ENCODE data around the gene CEP43. TPM values are rescaled to one million over a fixed set of nuclear protein-coding genes. Genes with fewer than 3 reads are reported as not detected.
A peak's percentile ranks its signal among the peaks of the same experiment; 100 is the strongest.

The CEP43 gene
- total RNA-seq, 1 donor from 2014 or later, result 16.0 TPM

DNA sequence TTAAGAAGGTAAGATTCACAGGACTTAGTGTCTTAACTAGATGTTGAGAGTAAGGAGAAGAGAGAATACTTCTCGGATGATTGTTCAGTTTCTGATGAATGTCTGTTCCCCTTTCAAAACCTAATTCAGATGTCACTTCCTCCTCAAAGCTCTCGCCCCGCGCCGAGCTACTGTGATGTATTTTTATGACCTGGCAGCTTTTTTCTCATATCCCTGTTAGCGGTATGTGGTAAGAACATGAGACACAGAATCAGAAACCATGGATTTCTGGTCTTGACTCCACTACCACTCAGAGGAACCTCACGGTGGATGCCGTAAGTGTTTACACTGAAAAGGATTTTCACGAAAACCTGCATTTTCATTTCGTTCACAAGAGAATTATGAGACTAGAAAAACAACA lies 48.4 kb downstream of the CEP43 start:
- no peaks in the 10 kb centered on the region for H3K27me3 Mint-ChIP-seq (ENCODE audit: low read depth, unreplicated experiment)
- no peak overlapping the region for H3K27ac Mint-ChIP-seq (ENCODE audit: unreplicated experiment)
- peaks cover 2% of the 10 kb centered on the region for H3K9me3 Mint-ChIP-seq (ENCODE audit: unreplicated experiment)
- H3K36me3 ChIP-seq (ENCODE audit: insufficient read depth, low read length), result no peaks in the 10 kb centered on the region
- no peak overlapping the region for H3K9ac ChIP-seq (ENCODE audit: low read length)
- no peaks in the 10 kb centered on the region for H3K27me3 ChIP-seq (ENCODE audit: insufficient read depth, low read length)
- DNase-seq (ENCODE audit: low read depth) (no peak), FAIRE-seq (no peak)
- peaks cover 4% of the 10 kb centered on the region for H3K36me3 Mint-ChIP-seq (ENCODE audit: low read depth, unreplicated experiment)
- H3K4me3 ChIP-seq (ENCODE audit: insufficient read depth, low read depth, low read length), result no peak overlapping the region
- no peak overlapping the region for H2AFZ ChIP-seq (ENCODE audit: low read depth, low read length)
- TF ChIP-seq EZH2 (IDR thresholded peaks at IDR 0.05; ENCODE audit: insufficient read depth, low read length) (no peak), CTCF (IDR thresholded peaks at IDR 0.05; ENCODE audit: insufficient read depth, low read depth, low read length) (no peak)
- no peaks in the 10 kb centered on the region for H3K4me1 Mint-ChIP-seq (ENCODE audit: low read depth, unreplicated experiment)
- H3K4me1 ChIP-seq (ENCODE audit: insufficient read depth, low read length), result no peaks in the 10 kb centered on the region
- H3K4me3 Mint-ChIP-seq (ENCODE audit: unreplicated experiment), result no peak overlapping the region
- H3K79me2 ChIP-seq (ENCODE audit: insufficient read depth, low read length), result no peaks in the 10 kb centered on the region
- H4K20me1 ChIP-seq (ENCODE audit: insufficient read depth, low read length), result peaks cover 4% of the 10 kb centered on the region
- H3K4me2 ChIP-seq (ENCODE audit: low read length), result no peak overlapping the region
- no peak overlapping the region for H3K27ac ChIP-seq (ENCODE audit: low read depth, low read length)
- H3K9me3 ChIP-seq (ENCODE audit: insufficient read depth, low read depth, low read length), result no peaks in the 10 kb centered on the region

Small RNAs within 50 kb of the gene (microRNA-seq; reads per million reads assigned to microRNA genes)
- gene MIR3939, result 3.8 reads per million, percentile 14 among the genes with 10 or more reads in this experiment

Other genes with a start within 250 kb of the CEP43 start
- 18.7 and 22.0 TPM in 2 replicates for gene RNASET2, start 42.8 kb upstream of the CEP43 start, total RNA-seq
- gene CCR6, start 123.7 kb downstream of the CEP43 start, total RNA-seq, result not detected in 2 replicates
- not detected in 2 replicates for gene GPR31, start 158.6 kb downstream of the CEP43 start, total RNA-seq